ENCODE results near the gene ADGRL1.

DNA sequence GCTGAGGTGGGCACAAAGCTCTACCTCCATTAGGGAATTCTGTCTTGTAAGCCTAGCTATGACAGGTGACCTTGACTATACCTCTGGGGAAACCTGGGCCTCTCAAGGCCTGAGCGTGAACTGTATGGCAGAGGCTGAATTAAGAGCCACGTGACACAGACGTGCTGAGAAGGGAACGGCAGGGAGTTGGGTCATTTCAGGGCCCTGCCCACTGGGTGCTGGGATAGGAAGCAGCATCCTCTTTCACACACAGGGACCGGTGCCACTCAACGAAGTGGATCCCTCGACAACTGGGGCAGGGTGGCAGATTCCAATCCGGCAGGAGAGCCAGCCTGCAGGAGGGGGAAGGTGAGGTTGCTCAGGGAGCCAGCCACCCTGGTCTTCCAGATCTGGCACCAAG is 78.8 kb downstream of the ADGRL1 start:
- no peak for TF ChIP-seq CTCF (conservative IDR thresholded peaks at IDR 0.05)
- TF ChIP-seq ZFX (IDR thresholded peaks at IDR 0.05) = no peak
